GM12892 (cell line): ENCODE results near the gene PRDM16.

Experiments used
- POLR2A ChIP-seq: IDR thresholded peaks from 2 replicates; pipeline ENCODE4 v1.6.1; 2011; ENCODE audit warnings: low read depth, low read length, control low read depth
- POLR2AphosphoS5 ChIP-seq: IDR thresholded peaks from 2 replicates; pipeline ENCODE4 v1.6.1; 2011; ENCODE audit warnings: low read depth, low read length, control low read depth

GRCh38 chr1:3103967-3104677 lies 35.1 kb downstream of the PRDM16 start:
- TF ChIP-seq POLR2AphosphoS5 = no peak
- TF ChIP-seq POLR2A = no peak
